HG02571 (cell line): ENCODE data around the gene PLEKHA8.

Experiments
- ATAC-seq: cut with Tn5 transposase; IDR thresholded peaks from one replicate; pipeline ENCODE4 v1.9.1; 2021; ENCODE audit warnings: mild to moderate bottlenecking, moderate library complexity; ENCODE audit not compliant: unreplicated experiment

PLEKHA8 gene

GRCh38 chr7:30022991-30023390, 5.2 kb upstream of the PLEKHA8 start:
- ATAC-seq = no peak

GRCh38 chr7:30023524-30023923, 4.7 kb upstream of the PLEKHA8 start:
- ATAC-seq = no peak

GRCh38 chr7:30026229-30027064, 1.8 kb upstream of the PLEKHA8 start, which contains the start of gene FKBP14:
FKBP14 (minus strand) TSS chr7:30026702; CDS start chr7:30026508, 194 bp downstream.
- ATAC-seq = peak; percentile 73

- peak; percentile 23 for ATAC-seq
Measured at GRCh38 chr7:30027065-30027456, 1.2 kb upstream of the PLEKHA8 start.

- no peak for ATAC-seq
Measured at GRCh38 chr7:30027740-30028215, 434 bp upstream of the PLEKHA8 start.

GRCh38 chr7:30028749-30029635, 780 bp downstream of the PLEKHA8 start:
- peak; percentile 15 for ATAC-seq

- ATAC-seq = no peak
Measured at GRCh38 chr7:30029696-30030095, 1.5 kb downstream of the PLEKHA8 start.

GRCh38 chr7:30032310-30033125, 4.3 kb downstream of the PLEKHA8 start:
- no peak for ATAC-seq

GRCh38 chr7:30034501-30034900, 6.3 kb downstream of the PLEKHA8 start:
- no peak for ATAC-seq

GRCh38 chr7:30036220-30036619, 8.0 kb downstream of the PLEKHA8 start:
- no peak for ATAC-seq

GRCh38 chr7:30038196-30038980, 10.2 kb downstream of the PLEKHA8 start:
- ATAC-seq = no peak

GRCh38 chr7:30040938-30041337, 12.7 kb downstream of the PLEKHA8 start:
- no peak for ATAC-seq

- no peak for ATAC-seq
Measured at GRCh38 chr7:30041526-30042269, 13.5 kb downstream of the PLEKHA8 start.

GRCh38 chr7:30046127-30046770, 18.0 kb downstream of the PLEKHA8 start:
- no peak for ATAC-seq

GRCh38 chr7:30047124-30047523, 18.9 kb downstream of the PLEKHA8 start:
- no peak for ATAC-seq

GRCh38 chr7:30048582-30048981, 20.4 kb downstream of the PLEKHA8 start:
- no peak for ATAC-seq

- ATAC-seq = no peak
Measured at GRCh38 chr7:30049173-30049572, 21.0 kb downstream of the PLEKHA8 start.

- no peak for ATAC-seq
Measured at GRCh38 chr7:30053068-30053467, 24.9 kb downstream of the PLEKHA8 start.

GRCh38 chr7:30057741-30058140, 29.5 kb downstream of the PLEKHA8 start:
- no peak for ATAC-seq
